ENCODE data around the gene RNF14.
"Not testable (repeated sequence)": the region's sequence is repeated elsewhere in the genome, so short reads cannot be mapped to it uniquely, and the experiment has no call there.

Gene RNF14

GRCh38 chr5:142015781-142016533 is 47.1 kb downstream of the RNF14 start:
- peak; percentile 33 for DNase-seq

GRCh38 chr5:142016556-142016955 is 47.7 kb downstream of the RNF14 start:
- DNase-seq = peak; percentile 40

GRCh38 chr5:142017832-142018427 is 49.0 kb downstream of the RNF14 start:
- DNase-seq = no peak

- DNase-seq = no peak
Measured at GRCh38 chr5:142020122-142020659, 51.3 kb downstream of the RNF14 start.

- no peak for DNase-seq
Measured at GRCh38 chr5:142023836-142024235, 54.9 kb downstream of the RNF14 start.

GRCh38 chr5:142024771-142025304 is 55.9 kb downstream of the RNF14 start:
- DNase-seq = peak; percentile 81

GRCh38 chr5:142025637-142026036 is 56.7 kb downstream of the RNF14 start:
- no peak for DNase-seq

GRCh38 chr5:142032150-142032549 is 63.2 kb downstream of the RNF14 start:
- DNase-seq = no peak

- no peak for DNase-seq
Measured at GRCh38 chr5:142032747-142033631, 64.1 kb downstream of the RNF14 start.

- DNase-seq = not testable (repeated sequence)
Measured at GRCh38 chr5:142033632-142034567, 65.0 kb downstream of the RNF14 start.

- no peak for DNase-seq
Measured at GRCh38 chr5:142034994-142035393, 66.1 kb downstream of the RNF14 start.

- DNase-seq = no peak
Measured at GRCh38 chr5:142036918-142037317, 68.0 kb downstream of the RNF14 start.

- not testable (repeated sequence) for DNase-seq
Measured at GRCh38 chr5:142037599-142037998, 68.7 kb downstream of the RNF14 start.

GRCh38 chr5:142038735-142039134 is 69.8 kb downstream of the RNF14 start:
- DNase-seq = no peak
